GM18526 (cell line): Measurements from ENCODE around the gene OR52E2.

Source experiments
- POLR2A ChIP-seq: IDR thresholded peaks from 3 replicates; pipeline ENCODE4 v1.6.1; 2011; ENCODE audit not compliant: insufficient read length; ENCODE audit errors: extremely low read depth

The OR52E2 gene

GRCh38 chr11:5059391-5059790 lies at the start of gene OR52E2:
Gene OR52E2, minus strand, starts transcription at chr11:5059627. Its CDS starts 0 bp downstream, at chr11:5059627.
- TF ChIP-seq POLR2A: no peak

- TF ChIP-seq POLR2A: no peak
Measured at GRCh38 chr11:5107285-5107684, 47.9 kb upstream of the OR52E2 start.

GRCh38 chr11:5103066-5103465 lies 43.6 kb upstream of the OR52E2 start:
- TF ChIP-seq POLR2A: no peak

- no peak for TF ChIP-seq POLR2A
Measured at GRCh38 chr11:5102246-5102645, 42.8 kb upstream of the OR52E2 start.

GRCh38 chr11:5096011-5096410 lies 36.6 kb upstream of the OR52E2 start:
- no peak for TF ChIP-seq POLR2A

- TF ChIP-seq POLR2A: no peak
Measured at GRCh38 chr11:5092821-5093585, 33.6 kb upstream of the OR52E2 start.

- TF ChIP-seq POLR2A: no peak
Measured at GRCh38 chr11:5090668-5091067, 31.2 kb upstream of the OR52E2 start.

- no peak for TF ChIP-seq POLR2A
Measured at GRCh38 chr11:5088556-5088955, 29.1 kb upstream of the OR52E2 start.

- no peak for TF ChIP-seq POLR2A
Measured at GRCh38 chr11:5083602-5084001, 24.2 kb upstream of the OR52E2 start.

- TF ChIP-seq POLR2A: no peak
Measured at GRCh38 chr11:5081405-5081804, 22.0 kb upstream of the OR52E2 start.

- TF ChIP-seq POLR2A: no peak
Measured at GRCh38 chr11:5071799-5072198, 12.4 kb upstream of the OR52E2 start.

- TF ChIP-seq POLR2A: no peak
Measured at GRCh38 chr11:5069272-5069671, 9.8 kb upstream of the OR52E2 start, which contains the start of gene OR52E1. Gene OR52E1, plus strand, starts transcription at chr11:5069572.

GRCh38 chr11:5065027-5065426 lies 5.6 kb upstream of the OR52E2 start:
- TF ChIP-seq POLR2A: no peak

- TF ChIP-seq POLR2A: no peak
Measured at GRCh38 chr11:5046754-5047330, 12.6 kb downstream of the OR52E2 start.

GRCh38 chr11:5046226-5046625 lies 13.2 kb downstream of the OR52E2 start, which contains the start of gene OR52J3:
Gene OR52J3, plus strand, starts transcription at chr11:5046526. Its CDS starts 0 bp downstream, at chr11:5046526.
- TF ChIP-seq POLR2A: no peak

- TF ChIP-seq POLR2A: no peak
Measured at GRCh38 chr11:5043380-5043779, 16.0 kb downstream of the OR52E2 start.

- TF ChIP-seq POLR2A: no peak
Measured at GRCh38 chr11:5042091-5042490, 17.3 kb downstream of the OR52E2 start.

GRCh38 chr11:5040876-5041275 lies 18.6 kb downstream of the OR52E2 start:
- no peak for TF ChIP-seq POLR2A
